HepG2 (cell line): ENCODE data around the gene TRIM67. TPM values are rescaled to one million over a fixed set of nuclear protein-coding genes. Genes with fewer than 3 reads are reported as not detected.
A peak's percentile ranks its signal among the peaks of the same experiment; 100 is the strongest.

ENCODE experiments used
- ASH2L ChIP-seq: fragments of 300-600, 200-600 bp; sonication (generic); IDR thresholded peaks from 2 replicates; pipeline ENCODE4 v1.7.0; 2017; ENCODE audit warnings: low read depth, mild to moderate bottlenecking, moderate library complexity, mixed read lengths, low read length; ENCODE audit not compliant: insufficient read length
- ATF1 ChIP-seq: IDR thresholded peaks from 2 replicates; pipeline ENCODE4 v1.6.1; 2016; ENCODE audit warnings: mild to moderate bottlenecking, control low read depth
- ATF3 ChIP-seq: sonication (generic); formaldehyde crosslinking; IDR thresholded peaks from 2 replicates; pipeline ENCODE4 v1.4.0; 2020; ENCODE audit warnings: missing genetic modification reagents
- CENPBD1 ChIP-seq: sonication (generic); formaldehyde crosslinking; IDR thresholded peaks from 2 replicates; pipeline ENCODE4 v1.8.0; 2022; ENCODE audit warnings: missing genetic modification reagents, low read depth, mild to moderate bottlenecking, borderline replicate concordance
- DPF2 ChIP-seq: sonication (generic); formaldehyde crosslinking; IDR thresholded peaks from 2 replicates; pipeline ENCODE4 v1.4.0; 2020; ENCODE audit warnings: mild to moderate bottlenecking, low read depth, missing genetic modification reagents, borderline replicate concordance
- ELK4 ChIP-seq: sonication (generic); formaldehyde crosslinking; IDR thresholded peaks from 2 replicates; pipeline ENCODE4 v1.9.0; 2021; ENCODE audit warnings: missing genetic modification reagents, borderline replicate concordance
- FOXJ3 ChIP-seq: sonication (generic); formaldehyde crosslinking; IDR thresholded peaks from 2 replicates; pipeline ENCODE4 v1.4.0; 2020; ENCODE audit warnings: missing genetic modification reagents, mild to moderate bottlenecking, borderline replicate concordance
- HNF4G ChIP-seq, 2 experiments: sonication (generic) in 1 of 2; formaldehyde crosslinking in 1 of 2; IDR thresholded peaks; 2 replicates each; pipeline versions ENCODE4 v1.4.0 to v1.6.1; 2011 to 2020; ENCODE audit warnings: borderline replicate concordance in 2 of 2, low read depth in 2 of 2, mild to moderate bottlenecking in 2 of 2, low read length in 1 of 2, missing genetic modification reagents in 1 of 2, moderate library complexity in 1 of 2
- HOXA5 ChIP-seq: sonication (generic); formaldehyde crosslinking; IDR thresholded peaks from 2 replicates; pipeline ENCODE4 v1.4.0; 2020; ENCODE audit warnings: missing genetic modification reagents
- JUNB ChIP-seq: sonication (generic); formaldehyde crosslinking; IDR thresholded peaks from 2 replicates; pipeline ENCODE4 v1.8.0; 2022; ENCODE audit warnings: missing genetic modification reagents, mild to moderate bottlenecking, borderline replicate concordance
- KDM5A ChIP-seq: fragments of 200-600 bp; sonication (generic); IDR thresholded peaks from 2 replicates; pipeline ENCODE4 v1.7.0; 2018; ENCODE audit warnings: antibody characterized with exemption, mild to moderate bottlenecking, low read length, borderline replicate concordance
- MBD4 ChIP-seq: IDR thresholded peaks from 2 replicates; pipeline ENCODE4 v1.6.1; 2012; ENCODE audit warnings: low read length, inconsistent platforms, borderline replicate concordance
- MED13 ChIP-seq: sonication (generic); formaldehyde crosslinking; IDR thresholded peaks from 2 replicates; pipeline ENCODE4 v1.5.0; 2020; ENCODE audit warnings: missing genetic modification reagents
- NONO ChIP-seq, 2 experiments: fragments of 450-650 bp in 1 of 2; sonication (generic) in 1 of 2; formaldehyde crosslinking in 1 of 2; IDR thresholded peaks in 1 of 2; conservative IDR thresholded peaks in 1 of 2; 2 replicates each; pipeline versions ENCODE4 v1.6.1 to v1.8.0; 2017 to 2022; ENCODE audit warnings: mild to moderate bottlenecking in 1 of 2, missing genetic modification reagents in 1 of 2, moderate library complexity in 1 of 2
- TAF15 ChIP-seq: fragments of 200-400 bp; formaldehyde crosslinking; IDR thresholded peaks from one replicate; pipeline ENCODE4 v1.6.1; 2018; ENCODE audit warnings: mild to moderate bottlenecking, low read depth, low read length; ENCODE audit not compliant: poor library complexity, severe bottlenecking
- TRIM24 ChIP-seq: sonication (generic); formaldehyde crosslinking; IDR thresholded peaks from 2 replicates; pipeline ENCODE4 v1.8.0; 2022; ENCODE audit warnings: mild to moderate bottlenecking, missing genetic modification reagents
- ZBTB34 ChIP-seq: sonication (generic); formaldehyde crosslinking; IDR thresholded peaks from 2 replicates; pipeline ENCODE4 v1.8.0; 2022; ENCODE audit warnings: mild to moderate bottlenecking, missing genetic modification reagents
- ZNF350 ChIP-seq: sonication (generic); formaldehyde crosslinking; IDR thresholded peaks from 2 replicates; pipeline ENCODE4 v1.4.0; 2020; ENCODE audit warnings: mild to moderate bottlenecking, low read depth, missing genetic modification reagents, borderline replicate concordance
- ZNF512 ChIP-seq: sonication (generic); formaldehyde crosslinking; IDR thresholded peaks from 2 replicates; pipeline ENCODE4 v1.4.0; 2020; ENCODE audit warnings: mild to moderate bottlenecking, missing genetic modification reagents
- ZNF556 ChIP-seq: sonication (generic); formaldehyde crosslinking; IDR thresholded peaks from 2 replicates; pipeline ENCODE4 v1.4.0; 2020; ENCODE audit warnings: mild to moderate bottlenecking, missing genetic modification reagents, borderline replicate concordance
- ZNF737 ChIP-seq: sonication (generic); formaldehyde crosslinking; IDR thresholded peaks from 2 replicates; pipeline ENCODE4 v1.5.0; 2020; ENCODE audit warnings: missing genetic modification reagents, mild to moderate bottlenecking, borderline replicate concordance
- ZNF746 ChIP-seq: sonication (generic); formaldehyde crosslinking; IDR thresholded peaks from 2 replicates; pipeline ENCODE4 v1.8.0; 2022; ENCODE audit warnings: mild to moderate bottlenecking, missing genetic modification reagents
- ZNF883 ChIP-seq: sonication (generic); formaldehyde crosslinking; IDR thresholded peaks from 2 replicates; pipeline ENCODE4 v1.5.1; 2020; ENCODE audit warnings: mild to moderate bottlenecking, missing genetic modification reagents; ENCODE audit errors: not compliant biosample characterization
- polyA plus RNA-seq, 8 experiments: library from polyadenylated mRNA; depleted of rRNA in 3 of 8; stranded (reverse) in 7 of 8; unstranded in 1 of 8; fragments of >200 nt; fragmentation: Illumina TruSeq in 4 of 8; extraction: Trizol in 4 of 8; gene quantifications; 2 replicates each; pipeline versions ENCODE4 v1.2.1 to v1.2.3, GENCODE V29; 2011 to 2016; ENCODE audit warnings: low read depth in 4 of 8, missing spikeins in 1 of 8, mixed read lengths in 1 of 8; ENCODE audit not compliant: insufficient read depth in 1 of 8
- total RNA-seq, 5 experiments: library from RNA; depleted of rRNA; stranded (reverse); fragments of >200 nt; fragmentation: Illumina TruSeq; extraction: Trizol; gene quantifications; 2 replicates each; pipeline ENCODE4 v1.2.3, GENCODE V29; 2016; ENCODE audit warnings: low read depth in 1 of 5

Gene TRIM67
- total and polyA plus RNA-seq, 2 of the 13 experiments (the other 11 are each of a cell fraction or from before 2014, with no cell fraction given): not detected

GRCh38 chr1:231233735-231234417 is 72.0 kb downstream of the TRIM67 start (continued):
- peak; percentile 74; the same call in 1 of the 2 replicates for TF ChIP-seq ZNF556 (CRISPR knock-in tag)
- peak; percentile 80; the same call in 1 of the 2 replicates for TF ChIP-seq MED13 (CRISPR knock-in tag)
- peak; percentile 81 for TF ChIP-seq MBD4
- TF ChIP-seq ZBTB34 (CRISPR knock-in tag): peak; percentile 53; the same call in 1 of the 2 replicates
- peak; percentile 70 for TF ChIP-seq ATF3 (CRISPR knock-in tag)
- no peak for TF ChIP-seq TAF15
- no peak for TF ChIP-seq ZNF512 (CRISPR knock-in tag)
- no peak for TF ChIP-seq HOXA5 (CRISPR knock-in tag)
- TF ChIP-seq KDM5A: peak; percentile 43; the same call in 1 of the 2 replicates
- TF ChIP-seq CENPBD1 (CRISPR knock-in tag): no peak
- no peak for TF ChIP-seq ELK4 (CRISPR knock-in tag)
- no peak for TF ChIP-seq TRIM24 (CRISPR knock-in tag)
- no peak for TF ChIP-seq NONO (IDR thresholded peaks at IDR 0.05)
- no peak; the same call in 1 of the 2 replicates for TF ChIP-seq NONO (CRISPR knock-in tag; conservative IDR thresholded peaks at IDR 0.05)
- TF ChIP-seq FOXJ3 (CRISPR knock-in tag): peak; percentile 92; the same call in 1 of the 2 replicates
- TF ChIP-seq ZNF746 (CRISPR knock-in tag): peak; percentile 45; the same call in 1 of the 2 replicates
- TF ChIP-seq JUNB (CRISPR knock-in tag): peak; percentile 60
- peak; percentile 16 for TF ChIP-seq ATF1
- 0 out of 2 replicates have a peak, but pooled peaks have one; percentile 59 for TF ChIP-seq ZNF350 (CRISPR knock-in tag)
- peak; percentile 74; the same call in 1 of the 2 replicates for TF ChIP-seq DPF2 (CRISPR knock-in tag)
- TF ChIP-seq ZNF737 (CRISPR knock-in tag): no peak
- TF ChIP-seq ASH2L: peak; percentile 57
- peak; percentile 94 for TF ChIP-seq HNF4G (IDR thresholded peaks at IDR 0.05; ENCODE audit: borderline replicate concordance, low read depth, low read length)
- peak; percentile 76; the same call in 1 of the 2 replicates for TF ChIP-seq HNF4G (CRISPR knock-in tag; IDR thresholded peaks at IDR 0.05; ENCODE audit: borderline replicate concordance, low read depth)
- TF ChIP-seq ZNF883 (CRISPR knock-in tag): no peak
